ENCODE results near the gene ENGASE.

The ENGASE gene

GRCh38 chr17:79127534-79128135, 53.0 kb downstream of the ENGASE start:
- CTCF ChIA-PET = no interaction called here
- POLR2A ChIA-PET = no interaction called here
- DNase-seq (ENCODE audit: extremely low spot score) = no peak
- TF ChIP-seq SUZ12 (IDR thresholded peaks at IDR 0.05) (no peak), ARNT (IDR thresholded peaks at IDR 0.05) (no peak), ZNF384 (IDR thresholded peaks at IDR 0.05) (no peak), FOXK2 (IDR thresholded peaks at IDR 0.05) (no peak), CTBP1 (IDR thresholded peaks at IDR 0.05; ENCODE audit: borderline replicate concordance) (no peak), L3MBTL2 (conservative IDR thresholded peaks at IDR 0.05) (no peak), BHLHE40 (IDR thresholded peaks at IDR 0.05; ENCODE audit: borderline replicate concordance) (no peak)
- TF ChIP-seq, protein P1, sequence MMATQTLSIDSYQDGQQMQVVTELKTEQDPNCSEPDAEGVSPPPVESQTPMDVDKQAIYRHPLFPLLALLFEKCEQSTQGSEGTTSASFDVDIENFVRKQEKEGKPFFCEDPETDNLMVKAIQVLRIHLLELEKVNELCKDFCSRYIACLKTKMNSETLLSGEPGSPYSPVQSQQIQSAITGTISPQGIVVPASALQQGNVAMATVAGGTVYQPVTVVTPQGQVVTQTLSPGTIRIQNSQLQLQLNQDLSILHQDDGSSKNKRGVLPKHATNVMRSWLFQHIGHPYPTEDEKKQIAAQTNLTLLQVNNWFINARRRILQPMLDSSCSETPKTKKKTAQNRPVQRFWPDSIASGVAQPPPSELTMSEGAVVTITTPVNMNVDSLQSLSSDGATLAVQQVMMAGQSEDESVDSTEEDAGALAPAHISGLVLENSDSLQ (IDR thresholded peaks at IDR 0.05) = no peak

DNA sequence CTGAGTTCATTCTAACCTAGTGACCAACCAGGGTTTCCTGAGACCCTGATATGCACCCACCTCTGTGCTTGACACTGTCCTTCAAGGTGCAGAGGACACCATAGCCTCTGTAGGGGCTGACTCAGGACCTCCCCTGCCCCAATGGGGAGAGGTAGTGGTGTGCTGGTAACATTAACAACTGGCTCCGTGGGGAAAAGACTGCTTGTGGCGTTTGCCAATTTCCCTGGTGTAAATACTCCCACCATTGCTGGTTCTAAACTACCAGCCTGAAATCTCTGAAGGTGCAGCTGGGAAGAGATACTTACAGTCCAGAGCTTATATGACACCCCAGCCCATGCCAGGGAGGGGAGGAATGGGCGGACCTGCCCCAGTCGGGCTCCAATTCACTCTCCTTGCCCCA, 54.9 kb downstream of the ENGASE start:
- CTCF ChIA-PET = no interaction called here
- POLR2A ChIA-PET = no interaction called here
- no peak for TF ChIP-seq NFRKB (IDR thresholded peaks at IDR 0.05)
- DNase-seq (ENCODE audit: extremely low spot score) = no peak

DNA sequence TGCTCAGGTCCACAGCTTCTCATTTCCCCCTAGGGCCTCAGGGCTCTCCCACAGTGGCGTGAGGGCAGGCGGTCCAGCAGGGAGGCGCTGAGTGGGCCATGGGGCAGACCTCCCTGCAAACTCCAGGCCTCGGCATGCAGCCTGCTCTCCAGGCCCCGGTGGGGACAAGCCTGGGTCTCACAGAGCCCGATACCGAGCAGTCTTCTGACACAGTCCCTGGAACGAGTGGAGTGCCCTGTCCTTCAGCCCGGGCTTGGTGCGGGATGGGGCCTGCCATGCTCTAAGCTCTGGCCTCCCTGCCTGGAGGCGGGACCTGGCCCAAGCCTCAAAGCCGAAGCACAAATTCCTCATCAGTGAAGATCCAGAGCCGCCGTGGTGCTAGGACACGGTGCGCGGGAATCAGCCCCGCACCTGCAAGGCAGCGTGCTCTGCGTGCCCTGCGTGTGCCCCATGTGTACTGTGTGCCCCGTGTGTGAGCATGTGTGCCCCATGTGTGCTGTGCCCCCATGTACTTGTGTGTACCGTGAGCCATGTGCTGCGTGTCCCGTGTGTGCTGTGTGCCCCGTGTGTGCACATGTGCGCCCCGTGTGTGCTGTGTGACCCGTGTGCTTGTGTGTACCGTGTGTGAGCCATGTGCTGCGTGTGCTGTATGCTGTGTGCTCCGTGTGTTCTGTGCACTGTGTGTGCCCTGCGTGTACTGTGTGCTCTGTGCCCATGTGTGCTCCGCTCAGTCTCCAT, 56.1 kb downstream of the ENGASE start:
- ChIA-PET CTCF (no interaction called here), POLR2A (no interaction called here)
- no peak for DNase-seq (ENCODE audit: extremely low spot score)
- TF ChIP-seq, protein P1 (IDR thresholded peaks at IDR 0.05) = no peak
- TF ChIP-seq BHLHE40 (IDR thresholded peaks at IDR 0.05; ENCODE audit: borderline replicate concordance) (no peak), ARNT (IDR thresholded peaks at IDR 0.05) (no peak), TARDBP (IDR thresholded peaks at IDR 0.05) (no peak), SUZ12 (IDR thresholded peaks at IDR 0.05) (no peak), CTBP1 (IDR thresholded peaks at IDR 0.05; ENCODE audit: borderline replicate concordance) (no peak), NFRKB (IDR thresholded peaks at IDR 0.05) (no peak), SP1 (IDR thresholded peaks at IDR 0.05) (no peak), FOXM1 (IDR thresholded peaks at IDR 0.05; ENCODE audit: borderline replicate concordance) (no peak), ZNF384 (IDR thresholded peaks at IDR 0.05) (no peak), L3MBTL2 (conservative IDR thresholded peaks at IDR 0.05) (no peak)

- CTCF ChIA-PET = no interaction called here
- TF ChIP-seq CTBP1 (IDR thresholded peaks at IDR 0.05; ENCODE audit: borderline replicate concordance) (no peak), SP1 (IDR thresholded peaks at IDR 0.05) (no peak), TARDBP (IDR thresholded peaks at IDR 0.05) (no peak), FOXM1 (IDR thresholded peaks at IDR 0.05; ENCODE audit: borderline replicate concordance) (no peak), L3MBTL2 (conservative IDR thresholded peaks at IDR 0.05) (no peak), ZNF384 (IDR thresholded peaks at IDR 0.05) (no peak), ELF4 (IDR thresholded peaks at IDR 0.05) (no peak), BHLHE40 (IDR thresholded peaks at IDR 0.05; ENCODE audit: borderline replicate concordance) (no peak), SUZ12 (IDR thresholded peaks at IDR 0.05) (no peak), NFRKB (IDR thresholded peaks at IDR 0.05) (no peak), HDGF (IDR thresholded peaks at IDR 0.05; ENCODE audit: borderline replicate concordance) (no peak), LEF1 (IDR thresholded peaks at IDR 0.05; ENCODE audit: borderline replicate concordance) (no peak), FOXK2 (IDR thresholded peaks at IDR 0.05) (no peak)
- TF ChIP-seq, protein P1 (IDR thresholded peaks at IDR 0.05) = no peak
- no peak for DNase-seq (ENCODE audit: extremely low spot score)
- POLR2A ChIA-PET = no interaction called here
Measured at GRCh38 chr17:79131274-79131635, 56.6 kb downstream of the ENGASE start.

- POLR2A ChIA-PET = no interaction called here
- DNase-seq (ENCODE audit: extremely low spot score) = no peak
- CTCF ChIA-PET = no interaction called here
- no peak for TF ChIP-seq BHLHE40 (IDR thresholded peaks at IDR 0.05; ENCODE audit: borderline replicate concordance)
- no peak for TF ChIP-seq FOXA1 (IDR thresholded peaks at IDR 0.05)
- no peak for TF ChIP-seq SUZ12 (IDR thresholded peaks at IDR 0.05)
- TF ChIP-seq TARDBP (IDR thresholded peaks at IDR 0.05) = no peak
- no peak for TF ChIP-seq SP1 (IDR thresholded peaks at IDR 0.05)
Measured at GRCh38 chr17:79131701-79132100, 57.1 kb downstream of the ENGASE start.

GRCh38 chr17:79132271-79133064, 57.8 kb downstream of the ENGASE start:
- no peak for TF ChIP-seq NFRKB (IDR thresholded peaks at IDR 0.05)
- no peak for TF ChIP-seq ARNT (IDR thresholded peaks at IDR 0.05)
- TF ChIP-seq TARDBP (IDR thresholded peaks at IDR 0.05) = no peak
- TF ChIP-seq CTBP1 (IDR thresholded peaks at IDR 0.05; ENCODE audit: borderline replicate concordance) = no peak
- TF ChIP-seq, protein P1 (IDR thresholded peaks at IDR 0.05) = no peak
- no peak for TF ChIP-seq FOXM1 (IDR thresholded peaks at IDR 0.05; ENCODE audit: borderline replicate concordance)
- no peak for TF ChIP-seq FOXK2 (IDR thresholded peaks at IDR 0.05)
- no peak for TF ChIP-seq SP1 (IDR thresholded peaks at IDR 0.05)
- TF ChIP-seq L3MBTL2 (conservative IDR thresholded peaks at IDR 0.05) = no peak
- TF ChIP-seq HDGF (IDR thresholded peaks at IDR 0.05; ENCODE audit: borderline replicate concordance) = no peak
- TF ChIP-seq SUZ12 (IDR thresholded peaks at IDR 0.05) = no peak
- TF ChIP-seq FOXA1 (IDR thresholded peaks at IDR 0.05) = no peak
- TF ChIP-seq ELF4 (IDR thresholded peaks at IDR 0.05) = no peak
- no peak for TF ChIP-seq BHLHE40 (IDR thresholded peaks at IDR 0.05; ENCODE audit: borderline replicate concordance)
- TF ChIP-seq ZNF384 (IDR thresholded peaks at IDR 0.05) = no peak
- no peak for TF ChIP-seq LEF1 (IDR thresholded peaks at IDR 0.05; ENCODE audit: borderline replicate concordance)
- POLR2A ChIA-PET = no interaction called here
- CTCF ChIA-PET = interaction anchor here (0.7 kb wide), 1 partner anchor 259 kb away, joined by 3 read pairs; no protein-coding TSS in a partner anchor
- no peak for DNase-seq (ENCODE audit: extremely low spot score)
